Measurements from ENCODE around the gene PCBP3.
"Not testable (repeated sequence)": the region's sequence is repeated elsewhere in the genome, so short reads cannot be mapped to it uniquely, and the experiment has no call there.

PCBP3 gene

GRCh38 chr21:45973475-45974072, 330.0 kb downstream of the PCBP3 start:
- TF ChIP-seq, protein P1, sequence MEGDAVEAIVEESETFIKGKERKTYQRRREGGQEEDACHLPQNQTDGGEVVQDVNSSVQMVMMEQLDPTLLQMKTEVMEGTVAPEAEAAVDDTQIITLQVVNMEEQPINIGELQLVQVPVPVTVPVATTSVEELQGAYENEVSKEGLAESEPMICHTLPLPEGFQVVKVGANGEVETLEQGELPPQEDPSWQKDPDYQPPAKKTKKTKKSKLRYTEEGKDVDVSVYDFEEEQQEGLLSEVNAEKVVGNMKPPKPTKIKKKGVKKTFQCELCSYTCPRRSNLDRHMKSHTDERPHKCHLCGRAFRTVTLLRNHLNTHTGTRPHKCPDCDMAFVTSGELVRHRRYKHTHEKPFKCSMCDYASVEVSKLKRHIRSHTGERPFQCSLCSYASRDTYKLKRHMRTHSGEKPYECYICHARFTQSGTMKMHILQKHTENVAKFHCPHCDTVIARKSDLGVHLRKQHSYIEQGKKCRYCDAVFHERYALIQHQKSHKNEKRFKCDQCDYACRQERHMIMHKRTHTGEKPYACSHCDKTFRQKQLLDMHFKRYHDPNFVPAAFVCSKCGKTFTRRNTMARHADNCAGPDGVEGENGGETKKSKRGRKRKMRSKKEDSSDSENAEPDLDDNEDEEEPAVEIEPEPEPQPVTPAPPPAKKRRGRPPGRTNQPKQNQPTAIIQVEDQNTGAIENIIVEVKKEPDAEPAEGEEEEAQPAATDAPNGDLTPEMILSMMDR (IDR thresholded peaks at IDR 0.05) = peak; percentile 77
- no peak for TF ChIP-seq ZFX (IDR thresholded peaks at IDR 0.05; ENCODE audit: borderline replicate concordance)
- no peak overlapping the region for H3K27ac ChIP-seq

DNA sequence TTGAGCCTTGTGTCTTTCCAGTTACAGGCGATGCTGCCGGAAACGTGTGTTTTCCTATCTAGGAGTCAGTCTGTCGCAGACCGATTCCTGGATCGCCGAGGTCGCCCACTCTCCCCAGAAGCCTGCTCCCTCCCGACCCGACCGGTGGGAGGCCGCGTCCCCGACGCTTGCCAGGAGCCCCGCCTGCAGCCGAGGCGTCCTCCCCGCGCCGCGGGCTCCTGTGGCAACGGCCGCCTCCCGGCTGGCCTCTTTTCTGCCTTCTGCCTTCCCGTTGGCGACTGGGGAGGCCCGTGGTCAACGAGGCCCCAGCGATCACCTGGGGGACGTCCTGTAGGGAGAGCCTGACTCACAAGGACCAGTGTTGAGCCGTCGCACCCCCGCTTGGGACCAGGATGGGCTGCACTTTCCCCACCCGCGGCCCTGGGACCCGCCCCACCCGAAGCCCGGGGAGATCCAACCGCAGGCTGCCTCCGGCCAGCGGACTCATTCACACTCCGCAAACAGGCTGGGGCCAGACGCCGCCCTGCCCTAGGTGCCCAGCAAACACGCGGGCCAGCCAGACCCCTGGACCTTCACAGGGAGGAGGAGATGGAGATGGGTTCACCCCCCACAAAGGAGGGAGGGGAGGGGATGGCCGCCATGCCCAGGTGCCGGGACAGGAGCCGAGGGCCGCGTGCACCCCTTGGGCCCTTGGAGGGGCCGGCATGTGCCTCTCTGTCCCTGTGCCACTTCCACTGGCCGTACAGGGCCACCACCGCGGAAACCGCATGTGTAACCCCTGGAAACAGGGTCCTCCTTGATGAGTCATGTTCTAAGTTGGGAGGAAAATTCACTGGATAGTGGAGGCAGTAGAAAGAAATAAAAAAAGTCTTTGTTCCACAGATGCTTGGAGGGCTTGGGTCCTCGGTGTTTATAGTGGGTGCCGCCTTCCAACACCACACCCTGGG, 330.8 kb downstream of the PCBP3 start:
- TF ChIP-seq, protein P1 (IDR thresholded peaks at IDR 0.05) = no peak
- no peak for TF ChIP-seq ZFX (IDR thresholded peaks at IDR 0.05; ENCODE audit: borderline replicate concordance)
- H3K27ac ChIP-seq = no peak overlapping the region

- no peak overlapping the region for H3K27ac ChIP-seq
- TF ChIP-seq, protein P1 (IDR thresholded peaks at IDR 0.05) = no peak
Observed at GRCh38 chr21:45975020-45975666, 331.6 kb downstream of the PCBP3 start.

DNA sequence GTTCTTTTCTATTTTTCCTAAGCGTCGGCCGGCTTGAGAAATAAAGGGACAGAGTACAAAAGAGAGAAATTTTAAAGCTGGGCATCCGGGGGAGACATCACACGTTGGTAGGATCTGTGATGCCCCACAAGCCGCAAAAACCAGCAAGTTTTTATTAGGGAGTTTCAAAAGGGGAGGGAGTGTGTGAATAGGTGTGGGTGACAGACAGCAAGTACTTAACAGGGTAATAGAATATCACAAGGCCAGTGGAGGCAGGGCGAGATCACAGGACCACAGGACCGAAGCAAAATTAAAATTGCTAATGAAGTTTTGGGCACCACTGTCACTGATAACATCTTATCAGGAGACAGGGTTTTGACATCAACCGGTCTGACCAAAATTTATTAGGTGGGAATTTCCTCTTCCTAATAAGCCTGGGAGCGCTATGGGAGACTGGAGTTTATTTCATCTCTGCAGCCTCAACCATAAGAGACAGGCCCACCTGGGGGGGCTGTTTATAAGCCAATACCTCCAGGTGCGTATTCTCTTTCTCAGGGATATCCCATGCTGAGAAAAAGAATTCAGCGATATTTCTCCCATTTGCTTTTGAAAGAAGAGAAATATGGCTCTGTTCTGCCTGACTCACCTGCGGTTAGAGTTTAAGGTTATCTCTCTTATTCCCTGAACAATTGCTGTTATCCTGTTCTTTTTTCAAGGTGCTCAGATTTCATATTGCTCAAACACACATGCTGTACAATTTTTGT, 332.3 kb downstream of the PCBP3 start:
- H3K27ac ChIP-seq = not testable (repeated sequence)

GRCh38 chr21:45976701-45977311, 333.3 kb downstream of the PCBP3 start:
- no peak overlapping the region for H3K27ac ChIP-seq
- no peak for TF ChIP-seq ZFX (IDR thresholded peaks at IDR 0.05; ENCODE audit: borderline replicate concordance)
- TF ChIP-seq, protein P1 (IDR thresholded peaks at IDR 0.05) = no peak

DNA sequence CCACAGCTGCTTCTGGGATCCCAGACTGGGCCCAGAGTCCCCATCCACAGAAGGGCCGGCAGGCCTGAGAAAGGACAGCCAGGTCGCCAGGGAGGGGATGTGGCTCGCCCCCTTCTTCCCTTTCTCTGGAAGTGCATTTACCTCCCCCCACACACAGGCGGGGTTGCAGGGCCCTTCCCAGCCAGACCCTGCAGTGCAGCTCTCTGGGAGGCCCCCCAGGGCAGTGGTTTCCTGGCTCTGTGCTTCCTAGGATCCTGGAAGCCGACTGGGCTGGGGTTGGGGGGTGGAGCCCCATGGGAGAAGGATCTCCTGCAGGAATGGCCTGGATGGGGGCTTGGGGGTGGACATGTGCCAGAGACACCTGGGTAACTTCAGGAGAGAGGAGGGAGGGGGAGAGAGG, 333.9 kb downstream of the PCBP3 start:
- TF ChIP-seq, protein P1 (IDR thresholded peaks at IDR 0.05) = no peak
- no peak for TF ChIP-seq ZFX (IDR thresholded peaks at IDR 0.05; ENCODE audit: borderline replicate concordance)
- no peak overlapping the region for H3K27ac ChIP-seq

DNA sequence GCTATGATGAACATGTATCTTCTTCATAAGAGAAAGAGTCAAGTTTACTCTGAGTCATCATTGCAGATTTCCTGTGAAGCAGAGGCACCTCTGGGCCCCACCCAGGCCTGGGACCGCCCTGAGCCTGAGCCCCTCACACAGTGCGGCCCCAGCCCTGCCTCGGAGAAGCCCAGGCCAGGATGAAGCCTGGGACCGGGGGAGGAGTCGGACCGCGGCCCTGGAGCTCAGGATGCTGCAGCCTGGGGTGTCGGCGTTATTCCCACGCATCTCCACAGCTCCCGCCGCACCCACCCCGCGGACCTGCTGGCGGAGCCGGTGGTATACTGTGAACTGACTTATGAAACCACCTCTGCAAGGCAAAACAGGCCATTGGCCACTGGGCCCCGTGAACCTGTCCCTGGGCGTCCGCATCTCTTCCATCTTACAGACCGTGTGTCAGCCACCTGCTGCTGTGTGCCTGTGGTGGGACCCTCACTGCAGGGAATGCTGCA, 335.7 kb downstream of the PCBP3 start:
- H3K27ac ChIP-seq = no peak overlapping the region
- TF ChIP-seq, protein P1 (IDR thresholded peaks at IDR 0.05) = no peak
- no peak for TF ChIP-seq ZFX (IDR thresholded peaks at IDR 0.05; ENCODE audit: borderline replicate concordance)

Measured in 22Rv1 (cell line).